SK-N-SH (cell line): ENCODE measurements around the gene SLC5A1. TPM values are rescaled to one million over a fixed set of nuclear protein-coding genes. Genes with fewer than 3 reads are reported as not detected.

Source experiments
- CTCF ChIA-PET: fragments of 300-600, 350-600 bp; formaldehyde crosslinking; extraction: SDS; loops from one replicate; lab custom pipeline; 2021; lab: Yijun Ruan, JAX
- POLR2A ChIA-PET: fragments of 350-600 bp; sonication (Branson Sonifier 250); formaldehyde crosslinking; extraction: SDS; loops from one replicate; lab custom pipeline; 2020; ENCODE audit warnings: antibody characterized with exemption, inconsistent platforms; lab: Yijun Ruan, JAX
- DNase-seq: peaks from one replicate; pipeline ENCODE4 v3.0.0; 2012
- H2AFZ ChIP-seq: fragments of 200-600 bp; sonication (generic); 2 replicates; pipeline ENCODE4 v1.8.1; 2016; ENCODE audit warnings: antibody characterized with exemption, mild to moderate bottlenecking, low read depth
- H3F3A ChIP-seq: fragments of 200-600 bp; sonication (generic); replicated peaks from 2 replicates; pipeline ENCODE3; 2016; ENCODE audit warnings: antibody characterized with exemption, mild to moderate bottlenecking; ENCODE audit not compliant: insufficient read depth
- H3K27ac ChIP-seq, 2 experiments: fragments of 200-500 bp in 1 of 2; fragments of 200-600 bp in 1 of 2; sonication (Bioruptor generic) in 1 of 2; sonication (generic), shearing (Covaris generic) in 1 of 2; 2 replicates each; pipeline versions ENCODE4 v1.5.1 to v1.6.1; 2014 to 2016; ENCODE audit warnings: low read depth in 2 of 2, inconsistent platforms in 1 of 2, low read length in 1 of 2, mild to moderate bottlenecking in 1 of 2, mixed read lengths in 1 of 2
- H3K27me3 ChIP-seq: fragments of 200-600 bp; sonication (generic), shearing (Covaris generic); 2 replicates; pipeline ENCODE4 v1.6.1; 2016; ENCODE audit warnings: mixed run types; ENCODE audit not compliant: insufficient read depth
- H3K36me3 ChIP-seq, 2 experiments: fragments of 200-500 bp in 1 of 2; fragments of 200-600 bp in 1 of 2; sonication (Bioruptor generic) in 1 of 2; sonication (generic) in 1 of 2; replicated peaks in 1 of 2; 2 replicates each; pipeline versions ENCODE3 to v1.5.1; 2014 to 2016; ENCODE audit warnings: low read length in 1 of 2, mild to moderate bottlenecking in 1 of 2; ENCODE audit not compliant: insufficient read depth in 2 of 2, control insufficient read depth in 1 of 2
- H3K4me1 ChIP-seq, 2 experiments: fragments of 200-500 bp in 1 of 2; fragments of 200-600 bp in 1 of 2; sonication (Bioruptor generic) in 1 of 2; sonication (generic), shearing (Covaris generic) in 1 of 2; 2 replicates each; pipeline versions ENCODE4 v1.5.1 to v1.6.1; 2014 to 2016; ENCODE audit warnings: low read depth in 1 of 2, low read length in 1 of 2, mixed run types in 1 of 2; ENCODE audit not compliant: insufficient read depth in 2 of 2, control insufficient read depth in 1 of 2
- H3K4me2 ChIP-seq: fragments of 200-600 bp; sonication (generic), shearing (Covaris generic); 2 replicates; pipeline ENCODE4 v1.6.1; 2017; ENCODE audit warnings: mixed run types
- H3K4me3 ChIP-seq, 2 experiments: fragments of 200-500 bp in 1 of 2; fragments of 200-600 bp in 1 of 2; sonication (Bioruptor generic) in 1 of 2; sonication (generic), shearing (Covaris generic) in 1 of 2; 2 replicates each; pipeline versions ENCODE4 v1.5.1 to v1.8.1; 2014 to 2016; ENCODE audit warnings: low read depth in 2 of 2, inconsistent platforms in 1 of 2, low read length in 1 of 2, mild to moderate bottlenecking in 1 of 2, mixed read lengths in 1 of 2, moderate library complexity in 1 of 2
- H3K79me2 ChIP-seq: fragments of 200-600 bp; sonication (generic); 2 replicates; pipeline ENCODE4 v1.8.1; 2017; ENCODE audit warnings: mild to moderate bottlenecking; ENCODE audit not compliant: insufficient read depth
- H3K9ac ChIP-seq: fragments of 200-600 bp; sonication (generic); 2 replicates; pipeline ENCODE4 v1.6.1; 2017; ENCODE audit warnings: mixed run types
- H3K9me2 ChIP-seq: fragments of 200-600 bp; sonication (generic); 2 replicates; pipeline ENCODE4 v1.6.1; 2017; ENCODE audit warnings: mixed run types
- H3K9me3 ChIP-seq: fragments of 200-600 bp; sonication (generic); 2 replicates; pipeline ENCODE4 v1.6.1; 2017; ENCODE audit warnings: mixed run types, mild to moderate bottlenecking, moderate library complexity
- H4K20me1 ChIP-seq: fragments of 200-600 bp; sonication (generic); 2 replicates; pipeline ENCODE4 v1.6.1; 2017; ENCODE audit warnings: mild to moderate bottlenecking, mixed run types; ENCODE audit not compliant: insufficient read depth
- ELF1 ChIP-seq: IDR thresholded peaks from 2 replicates; pipeline ENCODE4 v1.4.0; 2012
- EP300 ChIP-seq, 2 experiments: IDR thresholded peaks; 2 replicates each; pipeline versions ENCODE4 v1.4.0 to v1.6.1; 2012; ENCODE audit warnings: borderline replicate concordance in 1 of 2, low read depth in 1 of 2, low read length in 1 of 2
- EZH2phosphoT487 ChIP-seq: fragments of 200-600 bp; sonication (generic); IDR thresholded peaks from 2 replicates; pipeline ENCODE4 v1.6.1; 2017; ENCODE audit warnings: low read depth, mixed run types, mild to moderate bottlenecking, antibody characterized with exemption, moderate library complexity, borderline replicate concordance
- FOXM1 ChIP-seq: IDR thresholded peaks from 2 replicates; pipeline ENCODE4 v1.4.0; 2012; ENCODE audit warnings: low read depth, mild to moderate bottlenecking
- GABPA ChIP-seq: IDR thresholded peaks from 2 replicates; pipeline ENCODE4 v1.4.0; 2012; ENCODE audit warnings: low read depth, mild to moderate bottlenecking
- JUND ChIP-seq: IDR thresholded peaks from 2 replicates; pipeline ENCODE4 v1.4.0; 2012
- MEF2A ChIP-seq: IDR thresholded peaks from 2 replicates; pipeline ENCODE4 v1.4.0; 2012; ENCODE audit warnings: low read depth, borderline replicate concordance
- MXI1 ChIP-seq: IDR thresholded peaks from 2 replicates; pipeline ENCODE4 v1.6.1; 2012; ENCODE audit warnings: mild to moderate bottlenecking, low read depth, low read length, improper control_type of control experiment
- NFIC ChIP-seq: IDR thresholded peaks from 2 replicates; pipeline ENCODE4 v1.4.0; 2012; ENCODE audit warnings: borderline replicate concordance
- NRF1 ChIP-seq: IDR thresholded peaks from 2 replicates; pipeline ENCODE4 v1.6.1; 2012; ENCODE audit warnings: low read depth, mild to moderate bottlenecking, low read length
- POLR2AphosphoS5 ChIP-seq: IDR thresholded peaks from 2 replicates; pipeline ENCODE4 v1.6.1; 2012; ENCODE audit warnings: low read depth, low read length
- RFX5 ChIP-seq: IDR thresholded peaks from 2 replicates; pipeline ENCODE4 v1.6.1; 2012; ENCODE audit warnings: mild to moderate bottlenecking, improper control_type of control experiment, low read length
- SIN3A ChIP-seq: IDR thresholded peaks from 2 replicates; pipeline ENCODE4 v1.6.1; 2012; ENCODE audit warnings: low read depth, mild to moderate bottlenecking, low read length, moderate library complexity, borderline replicate concordance
- TAF1 ChIP-seq: IDR thresholded peaks from 2 replicates; pipeline ENCODE4 v1.6.1; 2012; ENCODE audit warnings: low read depth, mild to moderate bottlenecking, low read length, moderate library complexity, borderline replicate concordance
- TEAD4 ChIP-seq: IDR thresholded peaks from 2 replicates; pipeline ENCODE4 v1.4.0; 2012; ENCODE audit warnings: mild to moderate bottlenecking, borderline replicate concordance; ENCODE audit not compliant: insufficient read depth
- WGBS: methylation state at CpG from one replicate; pipeline ENCODE4 v1.1.6; 2017; ENCODE audit warnings: low lambda C conversion rate; 5-methylcytosine and 5-hydroxymethylcytosine counted together
- polyA plus RNA-seq, 3 experiments: library from polyadenylated mRNA; depleted of rRNA; stranded (reverse); fragments of >200 nt; gene quantifications; 2 replicates each; pipeline ENCODE4 v1.2.3, GENCODE V29; 2012
- TF ChIP-seq, protein P1 (sequence below): IDR thresholded peaks from 2 replicates; pipeline ENCODE4 v1.4.0; 2012; ENCODE audit warnings: low read depth
- TF ChIP-seq, protein P2 (sequence below): IDR thresholded peaks from 2 replicates; pipeline ENCODE4 v1.4.0; 2012; ENCODE audit warnings: low read depth, borderline replicate concordance
- TF ChIP-seq, protein P3 (sequence below): IDR thresholded peaks from 2 replicates; pipeline ENCODE4 v1.6.1; 2012; ENCODE audit warnings: mild to moderate bottlenecking, low read depth, low read length, moderate library complexity
- TF ChIP-seq, protein P4 (sequence below): IDR thresholded peaks from 2 replicates; pipeline ENCODE4 v1.4.0; 2012; ENCODE audit warnings: low read depth, borderline replicate concordance

Gene SLC5A1
- polyA plus RNA-seq, 1 of the 3 experiments (the other 2 are of a cell fraction) = not detected

DNA sequence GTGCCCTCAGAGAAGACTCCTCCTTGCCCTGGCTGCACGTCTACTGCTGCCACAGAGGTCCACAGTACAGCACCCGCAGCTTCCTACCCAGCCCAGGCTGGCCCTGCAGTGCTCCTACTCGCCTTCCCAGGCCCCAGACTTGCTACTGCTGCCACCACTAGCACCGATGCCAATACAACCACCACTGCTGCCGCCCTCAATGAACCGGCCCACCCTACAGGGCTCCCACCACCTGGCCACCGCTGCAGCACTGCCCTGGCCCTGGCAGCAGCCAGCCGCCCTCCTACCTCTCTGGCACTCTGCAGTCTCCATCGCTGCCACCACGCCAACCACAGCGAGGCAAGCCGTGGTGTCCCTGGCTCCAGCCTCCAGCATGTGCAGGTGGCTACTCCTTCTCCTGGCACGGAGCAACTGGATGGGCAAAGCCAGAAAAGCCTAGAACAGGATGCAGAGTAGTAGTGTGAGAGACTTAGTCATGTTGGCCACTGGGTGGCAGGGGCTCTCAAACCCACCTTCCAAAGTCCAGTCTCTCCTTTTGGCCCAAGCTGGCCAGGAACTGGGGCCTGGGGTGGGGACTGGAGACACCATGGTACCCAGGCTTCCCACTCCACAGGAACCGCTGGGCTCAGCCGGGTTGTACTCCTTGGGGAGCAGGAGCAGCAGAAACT lies 76.6 kb downstream of the SLC5A1 start:
- 61% methylated on average over 14 of the region's 15 CpGs for WGBS
- no peaks in the 10 kb centered on the region for H4K20me1 ChIP-seq
- no peaks in the 10 kb centered on the region for H3K36me3 ChIP-seq
- no peak overlapping the region for H2AFZ ChIP-seq
- POLR2A ChIA-PET = no interaction called here
- no peak overlapping the region for H3K27ac ChIP-seq
- DNase-seq = no peak
- H3K79me2 ChIP-seq = no peaks in the 10 kb centered on the region
- no peaks in the 10 kb centered on the region for H3K9me3 ChIP-seq
- CTCF ChIA-PET = no interaction called here
- no peaks in the 10 kb centered on the region for H3F3A ChIP-seq
- no peak for TF ChIP-seq RFX5
- TF ChIP-seq EP300 (IDR thresholded peaks at IDR 0.05; ENCODE audit: borderline replicate concordance in 1 of 2, low read depth in 1 of 2, low read length in 1 of 2) = no peak
- TF ChIP-seq TEAD4 = no peak
- TF ChIP-seq TAF1 = no peak
- no peak for TF ChIP-seq MEF2A
- TF ChIP-seq, protein P1, sequence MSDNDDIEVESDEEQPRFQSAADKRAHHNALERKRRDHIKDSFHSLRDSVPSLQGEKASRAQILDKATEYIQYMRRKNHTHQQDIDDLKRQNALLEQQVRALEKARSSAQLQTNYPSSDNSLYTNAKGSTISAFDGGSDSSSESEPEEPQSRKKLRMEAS = no peak
- TF ChIP-seq, protein P2, sequence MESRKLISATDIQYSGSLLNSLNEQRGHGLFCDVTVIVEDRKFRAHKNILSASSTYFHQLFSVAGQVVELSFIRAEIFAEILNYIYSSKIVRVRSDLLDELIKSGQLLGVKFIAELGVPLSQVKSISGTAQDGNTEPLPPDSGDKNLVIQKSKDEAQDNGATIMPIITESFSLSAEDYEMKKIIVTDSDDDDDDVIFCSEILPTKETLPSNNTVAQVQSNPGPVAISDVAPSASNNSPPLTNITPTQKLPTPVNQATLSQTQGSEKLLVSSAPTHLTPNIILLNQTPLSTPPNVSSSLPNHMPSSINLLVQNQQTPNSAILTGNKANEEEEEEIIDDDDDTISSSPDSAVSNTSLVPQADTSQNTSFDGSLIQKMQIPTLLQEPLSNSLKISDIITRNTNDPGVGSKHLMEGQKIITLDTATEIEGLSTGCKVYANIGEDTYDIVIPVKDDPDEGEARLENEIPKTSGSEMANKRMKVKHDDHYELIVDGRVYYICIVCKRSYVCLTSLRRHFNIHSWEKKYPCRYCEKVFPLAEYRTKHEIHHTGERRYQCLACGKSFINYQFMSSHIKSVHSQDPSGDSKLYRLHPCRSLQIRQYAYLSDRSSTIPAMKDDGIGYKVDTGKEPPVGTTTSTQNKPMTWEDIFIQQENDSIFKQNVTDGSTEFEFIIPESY = no peak
- TF ChIP-seq, protein P3, sequence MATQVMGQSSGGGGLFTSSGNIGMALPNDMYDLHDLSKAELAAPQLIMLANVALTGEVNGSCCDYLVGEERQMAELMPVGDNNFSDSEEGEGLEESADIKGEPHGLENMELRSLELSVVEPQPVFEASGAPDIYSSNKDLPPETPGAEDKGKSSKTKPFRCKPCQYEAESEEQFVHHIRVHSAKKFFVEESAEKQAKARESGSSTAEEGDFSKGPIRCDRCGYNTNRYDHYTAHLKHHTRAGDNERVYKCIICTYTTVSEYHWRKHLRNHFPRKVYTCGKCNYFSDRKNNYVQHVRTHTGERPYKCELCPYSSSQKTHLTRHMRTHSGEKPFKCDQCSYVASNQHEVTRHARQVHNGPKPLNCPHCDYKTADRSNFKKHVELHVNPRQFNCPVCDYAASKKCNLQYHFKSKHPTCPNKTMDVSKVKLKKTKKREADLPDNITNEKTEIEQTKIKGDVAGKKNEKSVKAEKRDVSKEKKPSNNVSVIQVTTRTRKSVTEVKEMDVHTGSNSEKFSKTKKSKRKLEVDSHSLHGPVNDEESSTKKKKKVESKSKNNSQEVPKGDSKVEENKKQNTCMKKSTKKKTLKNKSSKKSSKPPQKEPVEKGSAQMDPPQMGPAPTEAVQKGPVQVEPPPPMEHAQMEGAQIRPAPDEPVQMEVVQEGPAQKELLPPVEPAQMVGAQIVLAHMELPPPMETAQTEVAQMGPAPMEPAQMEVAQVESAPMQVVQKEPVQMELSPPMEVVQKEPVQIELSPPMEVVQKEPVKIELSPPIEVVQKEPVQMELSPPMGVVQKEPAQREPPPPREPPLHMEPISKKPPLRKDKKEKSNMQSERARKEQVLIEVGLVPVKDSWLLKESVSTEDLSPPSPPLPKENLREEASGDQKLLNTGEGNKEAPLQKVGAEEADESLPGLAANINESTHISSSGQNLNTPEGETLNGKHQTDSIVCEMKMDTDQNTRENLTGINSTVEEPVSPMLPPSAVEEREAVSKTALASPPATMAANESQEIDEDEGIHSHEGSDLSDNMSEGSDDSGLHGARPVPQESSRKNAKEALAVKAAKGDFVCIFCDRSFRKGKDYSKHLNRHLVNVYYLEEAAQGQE = no peak
- TF ChIP-seq NRF1 = no peak
- no peak for TF ChIP-seq FOXM1
- TF ChIP-seq, protein P4, sequence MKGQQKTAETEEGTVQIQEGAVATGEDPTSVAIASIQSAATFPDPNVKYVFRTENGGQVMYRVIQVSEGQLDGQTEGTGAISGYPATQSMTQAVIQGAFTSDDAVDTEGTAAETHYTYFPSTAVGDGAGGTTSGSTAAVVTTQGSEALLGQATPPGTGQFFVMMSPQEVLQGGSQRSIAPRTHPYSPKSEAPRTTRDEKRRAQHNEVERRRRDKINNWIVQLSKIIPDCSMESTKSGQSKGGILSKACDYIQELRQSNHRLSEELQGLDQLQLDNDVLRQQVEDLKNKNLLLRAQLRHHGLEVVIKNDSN = no peak
- no peak for TF ChIP-seq POLR2AphosphoS5
- no peak for TF ChIP-seq EZH2phosphoT487
- TF ChIP-seq GABPA = no peak
- no peak for TF ChIP-seq ELF1
- no peak for TF ChIP-seq JUND
- TF ChIP-seq SIN3A = no peak
- TF ChIP-seq NFIC = no peak
- no peak for TF ChIP-seq MXI1
- no peak overlapping the region for H3K9ac ChIP-seq
- no peak overlapping the region for H3K4me2 ChIP-seq
- no peaks in the 10 kb centered on the region; the same call in 1 of the 2 replicates for H3K27me3 ChIP-seq
- H3K4me1 ChIP-seq = no peaks in the 10 kb centered on the region
- H3K9me2 ChIP-seq = no peaks in the 10 kb centered on the region
- H3K4me3 ChIP-seq = no peak overlapping the region
